SK-N-SH (cell line): ENCODE results near the gene IGFBP3. TPM values are rescaled to one million over a fixed set of nuclear protein-coding genes. Genes with fewer than 3 reads are reported as not detected.

Experiments
- CTCF ChIA-PET: fragments of 300-600, 350-600 bp; formaldehyde crosslinking; extraction: SDS; loops from one replicate; lab custom pipeline; 2021; lab: Yijun Ruan, JAX
- POLR2A ChIA-PET: fragments of 350-600 bp; sonication (Branson Sonifier 250); formaldehyde crosslinking; extraction: SDS; loops from one replicate; lab custom pipeline; 2020; ENCODE audit warnings: antibody characterized with exemption, inconsistent platforms; lab: Yijun Ruan, JAX
- DNase-seq: peaks from one replicate; pipeline ENCODE4 v3.0.0; 2012
- H2AFZ ChIP-seq: fragments of 200-600 bp; sonication (generic); 2 replicates; pipeline ENCODE4 v1.8.1; 2016; ENCODE audit warnings: antibody characterized with exemption, mild to moderate bottlenecking, low read depth
- H3F3A ChIP-seq: fragments of 200-600 bp; sonication (generic); replicated peaks from 2 replicates; pipeline ENCODE3; 2016; ENCODE audit warnings: antibody characterized with exemption, mild to moderate bottlenecking; ENCODE audit not compliant: insufficient read depth
- H3K27ac ChIP-seq, 2 experiments: fragments of 200-500 bp in 1 of 2; fragments of 200-600 bp in 1 of 2; sonication (Bioruptor generic) in 1 of 2; sonication (generic), shearing (Covaris generic) in 1 of 2; 2 replicates each; pipeline versions ENCODE4 v1.5.1 to v1.6.1; 2014 to 2016; ENCODE audit warnings: low read depth in 2 of 2, inconsistent platforms in 1 of 2, low read length in 1 of 2, mild to moderate bottlenecking in 1 of 2, mixed read lengths in 1 of 2
- H3K27me3 ChIP-seq: fragments of 200-600 bp; sonication (generic), shearing (Covaris generic); 2 replicates; pipeline ENCODE4 v1.6.1; 2016; ENCODE audit warnings: mixed run types; ENCODE audit not compliant: insufficient read depth
- H3K36me3 ChIP-seq, 2 experiments: fragments of 200-500 bp in 1 of 2; fragments of 200-600 bp in 1 of 2; sonication (Bioruptor generic) in 1 of 2; sonication (generic) in 1 of 2; replicated peaks in 1 of 2; 2 replicates each; pipeline versions ENCODE3 to v1.5.1; 2014 to 2016; ENCODE audit warnings: low read length in 1 of 2, mild to moderate bottlenecking in 1 of 2; ENCODE audit not compliant: insufficient read depth in 2 of 2, control insufficient read depth in 1 of 2
- H3K4me1 ChIP-seq, 2 experiments: fragments of 200-500 bp in 1 of 2; fragments of 200-600 bp in 1 of 2; sonication (Bioruptor generic) in 1 of 2; sonication (generic), shearing (Covaris generic) in 1 of 2; 2 replicates each; pipeline versions ENCODE4 v1.5.1 to v1.6.1; 2014 to 2016; ENCODE audit warnings: low read depth in 1 of 2, low read length in 1 of 2, mixed run types in 1 of 2; ENCODE audit not compliant: insufficient read depth in 2 of 2, control insufficient read depth in 1 of 2
- H3K4me2 ChIP-seq: fragments of 200-600 bp; sonication (generic), shearing (Covaris generic); 2 replicates; pipeline ENCODE4 v1.6.1; 2017; ENCODE audit warnings: mixed run types
- H3K4me3 ChIP-seq, 2 experiments: fragments of 200-500 bp in 1 of 2; fragments of 200-600 bp in 1 of 2; sonication (Bioruptor generic) in 1 of 2; sonication (generic), shearing (Covaris generic) in 1 of 2; 2 replicates each; pipeline versions ENCODE4 v1.5.1 to v1.8.1; 2014 to 2016; ENCODE audit warnings: low read depth in 2 of 2, inconsistent platforms in 1 of 2, low read length in 1 of 2, mild to moderate bottlenecking in 1 of 2, mixed read lengths in 1 of 2, moderate library complexity in 1 of 2
- H3K79me2 ChIP-seq: fragments of 200-600 bp; sonication (generic); 2 replicates; pipeline ENCODE4 v1.8.1; 2017; ENCODE audit warnings: mild to moderate bottlenecking; ENCODE audit not compliant: insufficient read depth
- H3K9ac ChIP-seq: fragments of 200-600 bp; sonication (generic); 2 replicates; pipeline ENCODE4 v1.6.1; 2017; ENCODE audit warnings: mixed run types
- H3K9me2 ChIP-seq: fragments of 200-600 bp; sonication (generic); 2 replicates; pipeline ENCODE4 v1.6.1; 2017; ENCODE audit warnings: mixed run types
- H3K9me3 ChIP-seq: fragments of 200-600 bp; sonication (generic); 2 replicates; pipeline ENCODE4 v1.6.1; 2017; ENCODE audit warnings: mixed run types, mild to moderate bottlenecking, moderate library complexity
- H4K20me1 ChIP-seq: fragments of 200-600 bp; sonication (generic); 2 replicates; pipeline ENCODE4 v1.6.1; 2017; ENCODE audit warnings: mild to moderate bottlenecking, mixed run types; ENCODE audit not compliant: insufficient read depth
- CHD2 ChIP-seq: fragments of 150-350 bp; IDR thresholded peaks from 2 replicates; pipeline ENCODE4 v1.6.1; 2018; ENCODE audit warnings: low read length; ENCODE audit not compliant: partially characterized antibody
- ELF1 ChIP-seq: IDR thresholded peaks from 2 replicates; pipeline ENCODE4 v1.4.0; 2012
- EZH2phosphoT487 ChIP-seq: fragments of 200-600 bp; sonication (generic); IDR thresholded peaks from 2 replicates; pipeline ENCODE4 v1.6.1; 2017; ENCODE audit warnings: low read depth, mixed run types, mild to moderate bottlenecking, antibody characterized with exemption, moderate library complexity, borderline replicate concordance
- FOXJ3 ChIP-seq: sonication (generic); formaldehyde crosslinking; IDR thresholded peaks from 2 replicates; pipeline ENCODE4 v1.5.1; 2020; ENCODE audit warnings: mild to moderate bottlenecking, missing genetic modification reagents
- FOXM1 ChIP-seq: IDR thresholded peaks from 2 replicates; pipeline ENCODE4 v1.4.0; 2012; ENCODE audit warnings: low read depth, mild to moderate bottlenecking
- GABPA ChIP-seq: IDR thresholded peaks from 2 replicates; pipeline ENCODE4 v1.4.0; 2012; ENCODE audit warnings: low read depth, mild to moderate bottlenecking
- GATA2 ChIP-seq: sonication (generic); formaldehyde crosslinking; IDR thresholded peaks from 2 replicates; pipeline ENCODE4 v1.5.0; 2020; ENCODE audit warnings: mild to moderate bottlenecking, missing genetic modification reagents
- IRF3 ChIP-seq: fragments of 150-350 bp; IDR thresholded peaks from 2 replicates; pipeline ENCODE4 v1.6.1; 2016; ENCODE audit warnings: mild to moderate bottlenecking, low read depth, low read length
- MAX ChIP-seq: IDR thresholded peaks from 2 replicates; pipeline ENCODE4 v1.4.0; 2012; ENCODE audit warnings: low read depth
- MEF2A ChIP-seq: IDR thresholded peaks from 2 replicates; pipeline ENCODE4 v1.4.0; 2012; ENCODE audit warnings: low read depth, borderline replicate concordance
- NFIC ChIP-seq: IDR thresholded peaks from 2 replicates; pipeline ENCODE4 v1.4.0; 2012; ENCODE audit warnings: borderline replicate concordance
- NRF1 ChIP-seq: IDR thresholded peaks from 2 replicates; pipeline ENCODE4 v1.6.1; 2012; ENCODE audit warnings: low read depth, mild to moderate bottlenecking, low read length
- PBX3 ChIP-seq: IDR thresholded peaks from 2 replicates; pipeline ENCODE4; 2012
- RAD21 ChIP-seq: IDR thresholded peaks from 2 replicates; pipeline ENCODE4 v1.6.1; 2012; ENCODE audit warnings: mild to moderate bottlenecking, low read length
- RCOR1 ChIP-seq: fragments of 150-350 bp; IDR thresholded peaks from 2 replicates; pipeline ENCODE4 v1.6.1; 2017; ENCODE audit warnings: antibody characterized with exemption, low read length
- RFX5 ChIP-seq: IDR thresholded peaks from 2 replicates; pipeline ENCODE4 v1.6.1; 2012; ENCODE audit warnings: mild to moderate bottlenecking, improper control_type of control experiment, low read length
- RXRA ChIP-seq: IDR thresholded peaks from 2 replicates; pipeline ENCODE4 v1.4.0; 2012; ENCODE audit warnings: low read depth, mild to moderate bottlenecking, borderline replicate concordance
- SMC3 ChIP-seq: IDR thresholded peaks from 2 replicates; pipeline ENCODE4 v1.6.1; 2012; ENCODE audit warnings: low read depth, low read length, improper control_type of control experiment
- TAF1 ChIP-seq: IDR thresholded peaks from 2 replicates; pipeline ENCODE4 v1.6.1; 2012; ENCODE audit warnings: low read depth, mild to moderate bottlenecking, low read length, moderate library complexity, borderline replicate concordance
- TCF12 ChIP-seq: IDR thresholded peaks from 2 replicates; pipeline ENCODE4 v1.4.0; 2012
- TEAD4 ChIP-seq: IDR thresholded peaks from 2 replicates; pipeline ENCODE4 v1.4.0; 2012; ENCODE audit warnings: mild to moderate bottlenecking, borderline replicate concordance; ENCODE audit not compliant: insufficient read depth
- USF1 ChIP-seq: IDR thresholded peaks from 2 replicates; pipeline ENCODE4 v1.4.0; 2012; ENCODE audit warnings: low read depth, borderline replicate concordance
- YY1 ChIP-seq: IDR thresholded peaks from 2 replicates; pipeline ENCODE4 v1.4.0; 2012; ENCODE audit warnings: low read depth, mild to moderate bottlenecking
- ZBTB33 ChIP-seq: IDR thresholded peaks from 2 replicates; pipeline ENCODE4 v1.4.0; 2012; ENCODE audit warnings: low read depth, borderline replicate concordance
- WGBS: methylation state at CpG from one replicate; pipeline ENCODE4 v1.1.6; 2017; ENCODE audit warnings: low lambda C conversion rate; 5-methylcytosine and 5-hydroxymethylcytosine counted together
- polyA plus RNA-seq, 3 experiments: library from polyadenylated mRNA; depleted of rRNA; stranded (reverse); fragments of >200 nt; gene quantifications; 2 replicates each; pipeline ENCODE4 v1.2.3, GENCODE V29; 2012

IGFBP3 gene
- polyA plus RNA-seq, 1 of the 3 experiments (the other 2 are of a cell fraction) = 51.2 TPM

- no peak for TF ChIP-seq FOXJ3
- TF ChIP-seq TEAD4 = no peak
- TF ChIP-seq ZBTB33 = no peak
- TF ChIP-seq EZH2phosphoT487 = no peak
- TF ChIP-seq ELF1 = no peak
- no peak for TF ChIP-seq GATA2 (CRISPR knock-in tag)
- no peak for TF ChIP-seq RFX5
- no peak for TF ChIP-seq CHD2
- no peak for TF ChIP-seq RXRA
- no peak for TF ChIP-seq MEF2A
These were observed 1.7 kb upstream of the IGFBP3 start (continued) for GRCh38 chr7:45922810-45923209.

- DNase-seq = peak; percentile 73
- TF ChIP-seq FOXJ3 = no peak
- no peak for TF ChIP-seq GABPA
- TF ChIP-seq USF1 = no peak
- TF ChIP-seq ELF1 = no peak
- TF ChIP-seq RFX5 = no peak
- no peak for TF ChIP-seq NRF1
- TF ChIP-seq EZH2phosphoT487 = no peak
- TF ChIP-seq RCOR1 = 0 out of 2 replicates have a peak, but pooled peaks have one; percentile 19
- peak; percentile 59 for TF ChIP-seq NFIC
- peak; percentile 93 for TF ChIP-seq SMC3
- peak; percentile 93 for TF ChIP-seq RAD21
- no peak for TF ChIP-seq TAF1
- no peak for TF ChIP-seq IRF3
- 0 out of 2 replicates have a peak, but pooled peaks have one; percentile 6 for TF ChIP-seq PBX3
- TF ChIP-seq MAX = peak; percentile 19; the same call in 1 of the 2 replicates
- TF ChIP-seq ZBTB33 = no peak
- TF ChIP-seq YY1 = no peak
- no peak for TF ChIP-seq TCF12
- TF ChIP-seq GATA2 (CRISPR knock-in tag) = 0 out of 2 replicates have a peak, but pooled peaks have one; percentile 27
- no peak for TF ChIP-seq FOXM1
These were observed 837 bp upstream of the IGFBP3 start for GRCh38 chr7:45921699-45922519.

More at GRCh38 chr7:45921699-45922519, 837 bp upstream of the IGFBP3 start:
- no peaks in the 10 kb centered on the region for H3K27me3 ChIP-seq
- 5% methylated on average over 36 of the region's 36 CpGs for WGBS
- no peak overlapping the region for H3K9ac ChIP-seq
- H3K4me3 ChIP-seq = peak overlapping the region; percentile 58 to 72
- peaks cover 26 to 38% of the 10 kb centered on the region in 2 experiments for H3K4me1 ChIP-seq
- H3K4me2 ChIP-seq = peak overlapping the region; percentile 84
- H3K9me3 ChIP-seq = no peaks in the 10 kb centered on the region
- 0 out of 4 replicates have a peak overlapping the region, but pooled peaks of 1 of the 2 experiments have one; percentile 3 for H3K27ac ChIP-seq
- CTCF ChIA-PET = interaction anchor here (0.5 to 10.7 kb wide), 121 partner anchors 10 to 1898 kb away, joined by 3 to 291 read pairs (median 4); partner anchors contain the start of gene IGFBP1
- H3F3A ChIP-seq = peaks cover 34% of the 10 kb centered on the region
- H3K79me2 ChIP-seq = peaks cover 28% of the 10 kb centered on the region
- H3K36me3 ChIP-seq = peaks cover 0 to 10% of the 10 kb centered on the region in 2 experiments
- H3K9me2 ChIP-seq = no peaks in the 10 kb centered on the region
- peaks cover 29% of the 10 kb centered on the region for H4K20me1 ChIP-seq
- POLR2A ChIA-PET = no interaction called here
- peak overlapping the region; percentile 52; the same call in 1 of the 2 replicates for H2AFZ ChIP-seq
